K562 (cell line): ENCODE results near the gene NOL8. TPM values are rescaled to one million over a fixed set of nuclear protein-coding genes. Genes with fewer than 3 reads are reported as not detected.

Source experiments
- ATAC-seq: fragments of 200-7000 bp; cut with Tn5 transposase; 3 replicates; pipeline ENCODE4 v1.9.1; 2020; ENCODE audit warnings: moderate library complexity
- BruUV-seq: library from RNA; stranded (reverse); fragments of 400-500 nt; replicated peaks from 2 replicates; lab custom pipeline; 2021; lab: Mats Ljungman, UMichigan
- CTCF ChIA-PET: fragments of 300-600 bp; formaldehyde crosslinking; extraction: SDS; loops from one replicate; lab custom pipeline; 2021; ENCODE audit warnings: low intra/inter-chr PET ratio; lab: Yijun Ruan, JAX
- POLR2A ChIA-PET: fragments of 300-600, 350-650 bp; sonication (Branson Sonifier 250); formaldehyde crosslinking; extraction: SDS; loops from one replicate; lab custom pipeline; 2021; ENCODE audit warnings: antibody characterized with exemption, inconsistent platforms; lab: Yijun Ruan, JAX
- DNase-seq, 4 experiments: peaks; one replicate each; pipeline versions ENCODE4 v3.0.0 to v3.0.0-alpha.2; 2011 to 2018; ENCODE audit warnings: low spot score in 3 of 4, mixed read lengths in 3 of 4; ENCODE audit errors: extremely low read depth in 1 of 4
- FAIRE-seq: peaks from 2 replicates; lab custom pipeline; 2011; peaks lifted over from hg19 to GRCh38; lab: Jason Lieb, UNC
- H2AFZ ChIP-seq: 2 replicates; pipeline ENCODE4 v1.6.0; 2011; ENCODE audit warnings: low read depth, low read length, control low read depth, inconsistent platforms
- H3K27ac ChIP-seq: fragments of 200-600 bp; 3 replicates; pipeline ENCODE4 v1.8.0; 2011; ENCODE audit warnings: low read depth, mild to moderate bottlenecking, control low read depth, inconsistent platforms, low read length, moderate library complexity, mixed read lengths; ENCODE audit errors: extremely low read depth
- H3K27me3 ChIP-seq, 2 experiments: fragments of 300-600 bp in 1 of 2; 2 replicates in 1 of 2; 3 replicates in 1 of 2; pipeline versions ENCODE4 v1.6.0 to v1.8.0; 2011; ENCODE audit warnings: inconsistent platforms in 2 of 2, low read length in 2 of 2, mild to moderate bottlenecking in 1 of 2, mixed read lengths in 1 of 2, moderate library complexity in 1 of 2; ENCODE audit not compliant: control insufficient read depth in 2 of 2, insufficient read depth in 2 of 2
- H3K36me3 ChIP-seq: fragments of 300-600 bp; 3 replicates; pipeline ENCODE4 v1.8.0; 2011; ENCODE audit warnings: mild to moderate bottlenecking, low read length, inconsistent platforms; ENCODE audit not compliant: control insufficient read depth, insufficient read depth
- H3K4me1 ChIP-seq, 2 experiments: fragments of 200-600 bp in 1 of 2; replicated peaks in 1 of 2; 2 replicates in 1 of 2; 3 replicates in 1 of 2; pipeline versions ENCODE4 v1.5.1 to v1.8.0; 2011; ENCODE audit warnings: inconsistent platforms in 2 of 2, low read length in 2 of 2, mild to moderate bottlenecking in 1 of 2, mixed read lengths in 1 of 2, moderate library complexity in 1 of 2; ENCODE audit not compliant: control insufficient read depth in 2 of 2, insufficient read depth in 2 of 2
- H3K4me2 ChIP-seq: 2 replicates; pipeline ENCODE4 v1.6.1; 2011; ENCODE audit warnings: low read length, control low read depth, inconsistent platforms, mixed read lengths; ENCODE audit not compliant: insufficient read depth
- H3K4me3 ChIP-seq: fragments of 200-600 bp; sonication (generic), shearing (Covaris generic); 2 replicates; pipeline ENCODE4 v1.5.1; 2016; ENCODE audit warnings: control low read depth, inconsistent platforms
- H3K79me2 ChIP-seq: fragments of 200-600 bp; 3 replicates; pipeline ENCODE4 v1.8.0; 2011; ENCODE audit warnings: low read length, inconsistent platforms; ENCODE audit not compliant: control insufficient read depth, insufficient read depth
- H3K9ac ChIP-seq, 2 experiments: 2 replicates each; pipeline versions ENCODE4 v1.6.0 to v1.6.1; 2011; ENCODE audit warnings: low read depth in 2 of 2, low read length in 2 of 2, control low read depth in 1 of 2, inconsistent platforms in 1 of 2, mild to moderate bottlenecking in 1 of 2, mixed read lengths in 1 of 2; ENCODE audit not compliant: insufficient read depth in 1 of 2
- H3K9me1 ChIP-seq: one replicate; pipeline ENCODE4 v1.6.0; 2011; ENCODE audit warnings: inconsistent platforms, mild to moderate bottlenecking, low read length, moderate library complexity; ENCODE audit not compliant: control insufficient read depth, insufficient read depth
- H3K9me3 ChIP-seq: replicated peaks from 2 replicates; pipeline ENCODE4 v1.5.1; 2011; ENCODE audit warnings: low read depth, low read length, inconsistent platforms; ENCODE audit not compliant: control insufficient read depth, insufficient read depth
- H4K20me1 ChIP-seq: replicated peaks from 2 replicates; pipeline ENCODE4 v1.6.1; 2011; ENCODE audit warnings: low read length, inconsistent platforms, mixed read lengths; ENCODE audit not compliant: control insufficient read depth, insufficient read depth
- ATF3 ChIP-seq, 2 experiments: fragments of 450-650 bp in 1 of 2; sonication (generic) in 1 of 2; formaldehyde crosslinking in 1 of 2; IDR thresholded peaks in 1 of 2; conservative IDR thresholded peaks in 1 of 2; 2 replicates each; pipeline versions ENCODE4 v1.6.1 to v1.8.1; 2016 to 2023; ENCODE audit warnings: mild to moderate bottlenecking in 2 of 2, moderate library complexity in 2 of 2, inconsistent platforms in 1 of 2, missing genetic modification reagents in 1 of 2
- CBFA2T2 ChIP-seq: fragments of 450-650 bp; conservative IDR thresholded peaks from 2 replicates; pipeline ENCODE4 v1.6.1; 2017; ENCODE audit warnings: mild to moderate bottlenecking
- CLOCK ChIP-seq: fragments of 250-450 bp; sonication (Bioruptor Pico); IDR thresholded peaks from 2 replicates; pipeline ENCODE4 v1.4.0; 2020; ENCODE audit warnings: mild to moderate bottlenecking, moderate library complexity, borderline replicate concordance
- ELK1 ChIP-seq: sonication (generic); formaldehyde crosslinking; IDR thresholded peaks from 2 replicates; pipeline ENCODE4 v1.8.1; 2022; ENCODE audit warnings: missing genetic modification reagents
- FOSL1 ChIP-seq: fragments of 200-800 bp; sonication (Bioruptor generic); conservative IDR thresholded peaks from 2 replicates; pipeline ENCODE4 v1.6.1; 2016; ENCODE audit warnings: missing genetic modification characterization, missing compliant biosample characterization
- RBM25 ChIP-seq: fragments of 200-400 bp; formaldehyde crosslinking; IDR thresholded peaks from 2 replicates; pipeline ENCODE4 v1.6.1; 2018; ENCODE audit warnings: low read length, low read depth, moderate library complexity; ENCODE audit not compliant: severe bottlenecking
- TOE1 ChIP-seq, 2 experiments: fragments of 450-650 bp in 1 of 2; sonication (generic) in 1 of 2; formaldehyde crosslinking in 1 of 2; IDR thresholded peaks; 2 replicates each; pipeline versions ENCODE4 v1.7.1 to v1.8.0; 2016 to 2022; ENCODE audit warnings: borderline replicate concordance in 2 of 2, mild to moderate bottlenecking in 2 of 2, antibody characterized with exemption in 1 of 2, inconsistent platforms in 1 of 2, low read depth in 1 of 2, missing genetic modification reagents in 1 of 2, moderate library complexity in 1 of 2
- ZNF146 ChIP-seq: IDR thresholded peaks from one replicate; pipeline ENCODE4 v1.6.1; 2018; ENCODE audit warnings: missing compliant biosample characterization; ENCODE audit not compliant: unreplicated experiment
- ZNF639 ChIP-seq, 2 experiments: fragments of 200-800 bp in 1 of 2; sonication (Bioruptor generic) in 1 of 2; sonication (generic) in 1 of 2; formaldehyde crosslinking in 1 of 2; IDR thresholded peaks in 1 of 2; conservative IDR thresholded peaks in 1 of 2; 2 replicates each; pipeline versions ENCODE4 v1.5.0 to v1.6.1; 2016 to 2020; ENCODE audit warnings: missing compliant biosample characterization in 1 of 2, missing genetic modification characterization in 1 of 2, missing genetic modification reagents in 1 of 2
- ZNF695 ChIP-seq: fragments of 450-650 bp; formaldehyde crosslinking; IDR thresholded peaks from 2 replicates; pipeline ENCODE4 v1.4.0; 2020; ENCODE audit warnings: mild to moderate bottlenecking, moderate library complexity
- WGBS: fragments of 100-300 bp; shearing (Covaris generic); methylation state at CpG from one replicate; pipeline ENCODE4 v1.1.6; 2016; ENCODE audit warnings: low coverage, mixed read lengths; ENCODE audit not compliant: insufficient coverage; ENCODE audit errors: missing lambda C conversion rate; 5-methylcytosine and 5-hydroxymethylcytosine counted together
- in situ Hi-C: fragments of 300-500 bp; cut with MboI; formaldehyde crosslinking; loops from 4 replicates; pipeline ENCODE4 v1.15.0; 2018; ENCODE audit warnings: inconsistent platforms, mixed read lengths
- intact Hi-C: fragments of 100-400 bp; cut with micrococcal nuclease; formaldehyde crosslinking; loops from 2 replicates; pipeline ENCODE4 v1.14.2; 2022
- polyA plus RNA-seq, 8 experiments: library from polyadenylated mRNA; depleted of rRNA in 4 of 8; stranded (reverse) in 5 of 8; unstranded in 3 of 8; fragments of >200 nt; fragmentation: Nextera tagmentation in 2 of 8; fragmentation: Illumina TruSeq in 1 of 8; extraction: Ambion mirVana in 2 of 8; extraction: Trizol in 1 of 8; gene quantifications; 2 replicates each; pipeline versions ENCODE4 v1.2.1 to v1.2.3, GENCODE V29; 2011 to 2014; ENCODE audit warnings: inconsistent platforms in 1 of 8, missing spikeins in 1 of 8
- total RNA-seq, 7 experiments: library from RNA; depleted of rRNA in 6 of 7; stranded (reverse); fragments of >200 nt in 6 of 7; fragmentation: Illumina TruSeq in 2 of 7; extraction: Trizol in 2 of 7; gene quantifications; 2 replicates each; pipeline versions ENCODE4 v1.2.1 to v1.2.3, GENCODE V29; 2011 to 2021; ENCODE audit warnings: low replicate concordance in 1 of 7

The NOL8 gene
- total and polyA plus RNA-seq, 9 of the 15 experiments (the other 6 are each of a cell fraction or from before 2014, with no cell fraction given), result 51.3 to 91.5 (median 58.7) TPM

- no TSS peak for BruUV-seq
- no peaks in the 10 kb centered on the region for H3K27me3 ChIP-seq
- 89% methylated on average over 5 of the region's 5 CpGs for WGBS
- intact Hi-C loops (no loop called here), in situ Hi-C loops (no loop called here)
- peaks cover 83% of the 10 kb centered on the region for H3K36me3 ChIP-seq
- POLR2A ChIA-PET, result interaction anchor here (0.8 to 3.7 kb wide), 2 partner anchors 11 to 35 kb away, joined by 3 to 58 read pairs; partner anchors contain the start of gene NOL8
- DNase-seq (no peak), FAIRE-seq (no peak), ATAC-seq (no peak)
- no peak overlapping the region for H3K4me3 ChIP-seq
- no peak overlapping the region for H2AFZ ChIP-seq
- peaks cover 99% of the 10 kb centered on the region for H3K79me2 ChIP-seq
- H3K9ac ChIP-seq, result no peak overlapping the region
- H4K20me1 ChIP-seq, result peaks cover 7% of the 10 kb centered on the region
- H3K9me1 ChIP-seq, result peaks cover 4% of the 10 kb centered on the region
- no peak overlapping the region for H3K27ac ChIP-seq
- H3K9me3 ChIP-seq, result no peaks in the 10 kb centered on the region
- TF ChIP-seq TOE1 (IDR thresholded peaks at IDR 0.05; ENCODE audit: borderline replicate concordance) (no peak), TOE1 (CRISPR knock-in tag; IDR thresholded peaks at IDR 0.05; ENCODE audit: borderline replicate concordance, low read depth) (no peak), CBFA2T2 (no peak), ATF3 (IDR thresholded peaks at IDR 0.05) (0 out of 2 replicates have a peak, but pooled peaks have one; percentile 12), ATF3 (CRISPR knock-in tag; conservative IDR thresholded peaks at IDR 0.05) (no peak), FOSL1 (no peak), ZNF695 (CRISPR knock-in tag) (no peak), RBM25 (peak; percentile 30), ZNF639 (CRISPR knock-in tag; conservative IDR thresholded peaks at IDR 0.05 in 1 of 2, IDR thresholded peaks at IDR 0.05 in 1 of 2) (no peak), ZNF146 (peak; percentile 49), CLOCK (CRISPR knock-in tag) (no peak), ELK1 (CRISPR knock-in tag) (no peak)
- peaks cover 7 to 10% of the 10 kb centered on the region in 2 experiments for H3K4me1 ChIP-seq
- CTCF ChIA-PET, result no interaction called here
- no peak overlapping the region for H3K4me2 ChIP-seq
These were observed 35.3 kb downstream of the NOL8 start for GRCh38 chr9:92289708-92290390.
